Stimulated activated CD8-positive, alpha-beta memory T cell treated with anti-CD3 and anti-CD28 coated beads, Interleukin-4, amount 100 ng/mL, for 24 hours (primary cell): ENCODE data around the gene CAMK1D.
"Not testable (repeated sequence)": the region's sequence is repeated elsewhere in the genome, so short reads cannot be mapped to it uniquely, and the experiment has no call there.

Experiments used
- DNase-seq: peaks from one replicate; pipeline ENCODE4 v3.0.0-alpha.2; 2020; ENCODE audit warnings: low read depth

CAMK1D gene

DNA sequence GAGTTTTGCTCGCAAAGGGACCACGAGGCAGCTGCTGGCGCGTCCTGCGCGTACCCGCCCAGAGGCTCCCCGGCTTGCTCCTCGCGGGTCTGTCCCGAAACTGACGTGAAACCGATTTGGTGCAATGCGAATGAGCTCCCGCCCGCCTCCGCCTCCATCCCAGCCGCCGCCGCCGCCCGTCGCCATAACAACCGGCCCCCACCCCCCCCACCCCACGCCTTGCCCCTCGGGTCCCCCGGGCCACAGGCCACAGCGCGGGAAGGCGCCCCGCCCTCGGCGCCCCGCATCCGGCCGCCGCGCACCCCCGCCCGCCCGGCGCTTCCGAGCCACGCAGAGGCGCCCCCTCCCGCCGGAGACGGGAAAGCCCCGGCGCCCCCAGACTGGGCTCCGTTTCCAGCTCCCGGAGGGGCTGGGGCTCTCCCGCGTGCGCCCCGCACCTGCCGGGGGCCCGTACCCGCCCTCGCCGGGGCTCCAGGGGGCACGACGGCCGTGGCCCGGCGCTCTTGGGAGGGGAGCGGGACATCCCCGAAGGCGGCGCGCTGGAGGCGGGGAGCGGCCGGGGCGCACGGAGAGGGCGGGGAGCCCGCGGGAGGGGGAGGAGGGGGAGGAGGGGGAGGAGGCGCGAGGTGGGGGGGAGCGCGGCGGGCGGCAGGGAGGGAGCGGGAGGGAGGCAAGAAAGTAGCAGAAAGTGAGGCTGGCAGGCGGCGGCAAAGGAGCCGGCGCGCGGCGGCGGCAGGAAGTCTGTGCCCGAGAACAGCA lies at the start of gene CAMK1D:
Gene CAMK1D, plus strand, starts transcription at position 678 of the 759 bp plus-strand sequence.
- peak; percentile 78 for DNase-seq

- DNase-seq, result not testable (repeated sequence)
Measured at GRCh38 chr10:12301036-12301435, 48.3 kb upstream of the CAMK1D start.

DNA sequence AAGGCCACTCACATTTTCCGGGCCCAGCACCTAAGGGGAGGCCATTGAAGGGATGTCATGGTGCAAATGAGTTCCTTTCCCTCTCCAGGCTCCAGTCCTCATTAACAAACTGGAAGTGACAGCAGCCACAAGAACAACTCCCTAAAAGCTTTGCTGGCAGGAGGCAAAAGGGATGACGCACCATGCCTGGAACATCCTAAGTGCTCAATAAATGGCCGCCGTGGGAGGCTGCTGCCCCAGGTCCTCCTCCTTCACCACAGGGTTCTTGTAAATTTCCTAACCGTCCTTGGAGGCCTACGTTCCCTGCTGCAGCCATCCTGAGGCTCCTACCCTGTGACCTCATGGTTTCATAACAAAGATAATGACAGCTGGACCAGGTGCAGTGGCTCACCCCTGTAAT lies 41.3 kb upstream of the CAMK1D start:
- no peak for DNase-seq

GRCh38 chr10:12308736-12309375 lies 40.5 kb upstream of the CAMK1D start:
- DNase-seq, result no peak

GRCh38 chr10:12309783-12310182 lies 39.6 kb upstream of the CAMK1D start:
- DNase-seq, result not testable (repeated sequence)

GRCh38 chr10:12314836-12315235 lies 34.5 kb upstream of the CAMK1D start:
- no peak for DNase-seq

- no peak for DNase-seq
Measured at GRCh38 chr10:12319076-12319475, 30.3 kb upstream of the CAMK1D start.

DNA sequence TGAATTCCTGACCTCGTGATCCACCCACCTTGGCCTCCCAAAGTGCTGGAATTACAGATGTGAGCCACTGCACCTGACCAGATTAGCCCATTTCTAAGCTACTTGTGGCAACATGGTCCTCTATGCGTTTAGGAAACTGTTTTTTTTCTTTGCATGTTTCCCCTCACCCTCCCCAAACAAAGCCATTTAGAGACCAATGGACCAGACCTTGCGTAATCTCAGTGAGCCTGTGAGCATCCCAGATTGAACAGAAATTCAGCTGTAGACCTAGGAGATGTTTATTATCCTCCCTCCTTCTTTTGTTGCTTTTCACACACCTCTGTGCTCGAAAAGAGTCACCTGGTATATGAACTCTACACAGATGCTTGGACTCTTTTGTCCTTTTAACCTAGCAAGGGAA lies 28.5 kb upstream of the CAMK1D start:
- DNase-seq, result no peak

- no peak for DNase-seq
Measured at GRCh38 chr10:12321641-12322040, 27.7 kb upstream of the CAMK1D start.

- no peak for DNase-seq
Measured at GRCh38 chr10:12322583-12323131, 26.7 kb upstream of the CAMK1D start.

GRCh38 chr10:12324530-12324929 lies 24.8 kb upstream of the CAMK1D start:
- no peak for DNase-seq

DNA sequence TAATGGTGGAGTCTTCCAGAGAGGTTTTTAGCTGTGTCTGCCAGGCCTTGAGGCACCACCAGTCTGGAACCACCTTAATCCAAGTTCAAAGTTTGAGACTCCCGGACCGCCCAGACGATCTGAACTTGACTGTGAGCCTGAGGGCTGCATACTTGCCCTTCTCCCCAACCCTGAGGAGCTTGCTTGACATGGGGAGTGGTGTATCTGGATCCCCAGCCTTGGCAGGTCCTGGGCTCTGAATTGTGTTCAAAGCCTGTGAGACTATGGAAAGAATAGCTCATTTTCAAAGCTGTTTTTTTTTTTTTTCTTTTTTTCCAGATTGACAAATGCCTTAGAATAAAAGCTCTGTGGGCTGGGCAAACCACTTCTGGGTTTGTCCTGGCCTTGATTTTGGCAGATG lies 22.3 kb upstream of the CAMK1D start:
- no peak for DNase-seq

DNA sequence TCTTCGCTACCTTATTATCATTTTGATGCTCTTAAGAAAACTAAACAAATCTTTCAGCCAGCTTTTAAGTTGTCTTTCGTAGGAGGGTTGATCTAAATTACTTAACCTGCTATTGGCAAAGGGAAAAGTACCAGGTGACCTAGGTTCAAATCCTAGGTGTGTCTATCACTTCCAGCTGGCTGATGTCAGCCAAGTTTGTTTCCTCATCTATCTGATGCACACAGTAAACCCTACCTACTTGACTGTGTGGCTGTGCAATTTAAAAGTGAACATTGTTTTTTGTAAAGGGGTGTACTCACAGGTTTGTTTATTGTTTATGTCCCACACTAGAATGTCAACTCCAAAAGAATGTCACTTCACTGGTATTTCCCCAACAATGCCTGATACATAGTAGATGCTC lies 21.9 kb upstream of the CAMK1D start:
- no peak for DNase-seq

DNA sequence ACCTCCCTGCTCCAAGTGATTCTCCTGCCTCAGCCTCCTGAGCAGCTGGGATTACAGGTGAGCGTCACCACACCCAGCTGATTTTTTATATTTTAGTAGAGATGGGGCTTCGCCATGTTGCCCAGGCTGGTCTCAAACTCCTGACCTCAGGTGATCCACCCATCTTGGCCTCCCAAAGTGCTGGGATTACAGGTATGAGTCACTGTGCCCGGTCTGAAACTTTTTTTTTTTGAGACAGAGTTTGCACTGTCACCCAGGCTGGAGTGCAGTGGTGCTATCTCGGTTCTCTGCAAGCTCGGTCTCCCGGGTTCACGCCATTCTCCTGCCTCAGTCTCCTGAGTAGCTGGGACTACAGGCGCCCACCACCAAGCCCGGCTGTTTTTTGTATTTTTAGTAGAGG lies 21.0 kb upstream of the CAMK1D start:
- DNase-seq, result not testable (repeated sequence)

- DNase-seq, result no peak
Measured at GRCh38 chr10:12332572-12333379, 16.6 kb upstream of the CAMK1D start.

GRCh38 chr10:12333380-12334185 lies 15.8 kb upstream of the CAMK1D start:
- peak; percentile 9 for DNase-seq

DNA sequence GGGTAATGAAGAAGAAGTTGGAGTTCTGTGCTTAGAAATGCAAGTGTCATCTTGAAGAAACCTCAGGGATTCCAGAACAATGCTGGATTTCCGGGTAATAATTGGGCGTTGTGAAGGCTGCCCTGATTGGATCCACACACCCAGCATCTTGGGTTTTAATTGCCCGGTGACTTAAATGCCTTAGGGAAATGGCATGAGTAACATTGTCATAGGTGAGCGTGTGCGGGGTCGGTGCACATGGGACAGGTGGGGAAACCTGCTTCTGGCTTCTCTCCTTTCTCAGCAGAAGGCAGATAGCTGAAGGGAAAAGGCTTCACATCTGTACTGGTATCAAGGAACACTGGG lies 15.2 kb upstream of the CAMK1D start:
- no peak for DNase-seq

DNA sequence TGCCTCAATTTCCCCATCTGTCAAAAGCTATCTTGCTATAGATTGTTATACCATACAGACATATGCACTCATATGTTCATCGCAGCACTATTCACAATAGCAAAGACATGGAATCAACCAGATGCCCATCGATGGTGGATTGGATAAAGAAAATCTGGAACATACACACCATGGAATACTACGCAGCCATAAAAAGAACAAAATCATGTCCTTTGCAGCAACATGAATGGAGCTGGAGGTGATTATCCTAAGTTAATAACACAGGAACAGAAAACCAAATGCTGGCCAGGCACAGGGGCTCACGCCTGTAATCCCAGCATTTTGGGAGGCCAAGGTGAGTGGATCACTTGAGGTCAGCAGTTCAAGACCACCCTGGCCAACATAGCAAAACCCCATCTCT lies 14.2 kb upstream of the CAMK1D start:
- DNase-seq, result not testable (repeated sequence)

DNA sequence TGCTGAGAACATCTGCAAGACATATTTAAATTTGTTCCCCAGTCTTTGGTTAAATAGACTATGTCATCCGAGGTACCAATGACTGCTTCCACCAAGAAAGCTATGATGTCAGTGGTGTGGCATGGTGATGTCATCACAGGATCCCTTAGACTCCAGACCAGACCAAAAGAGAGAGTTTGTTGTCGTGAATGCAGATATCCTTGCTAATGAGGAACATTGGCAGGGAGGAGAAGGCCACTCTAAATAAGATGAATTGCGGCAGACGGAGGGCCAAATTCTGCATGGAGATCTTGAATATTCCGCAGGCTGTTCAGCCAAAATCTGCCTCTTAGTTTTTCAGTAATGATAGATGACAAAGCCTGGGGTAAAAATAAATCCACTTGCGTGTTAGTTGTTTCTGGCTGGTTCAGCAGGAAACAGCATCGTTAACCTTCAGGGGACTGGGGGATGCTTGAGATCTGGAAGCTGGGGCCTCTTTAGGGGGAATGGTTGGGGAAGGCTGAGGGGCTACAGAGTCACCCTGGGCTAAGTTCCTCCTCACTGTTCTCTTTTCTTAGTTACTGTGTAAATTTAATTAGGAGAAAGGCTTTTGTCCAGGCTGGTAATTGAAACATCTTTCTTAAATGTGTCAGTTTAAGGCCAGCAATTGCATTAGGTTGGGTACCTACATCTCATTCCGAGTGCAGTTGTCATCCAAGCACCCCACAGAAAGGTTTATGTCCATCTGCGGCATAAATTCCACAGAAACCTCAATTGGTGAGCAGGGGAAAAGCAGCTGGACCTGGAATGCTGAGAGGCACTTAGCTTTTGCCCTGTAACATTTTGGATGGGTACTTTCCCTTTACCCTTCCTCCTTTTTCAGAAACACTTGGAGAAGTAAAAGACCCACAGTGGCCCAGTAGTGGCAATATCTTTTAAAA lies 11.6 kb upstream of the CAMK1D start:
- DNase-seq, result no peak

GRCh38 chr10:12338981-12339380 lies 10.4 kb upstream of the CAMK1D start:
- DNase-seq, result no peak

GRCh38 chr10:12340371-12340770 lies 9.0 kb upstream of the CAMK1D start:
- DNase-seq, result no peak
